Measurements from ENCODE around the gene WDR1.

The WDR1 gene

DNA sequence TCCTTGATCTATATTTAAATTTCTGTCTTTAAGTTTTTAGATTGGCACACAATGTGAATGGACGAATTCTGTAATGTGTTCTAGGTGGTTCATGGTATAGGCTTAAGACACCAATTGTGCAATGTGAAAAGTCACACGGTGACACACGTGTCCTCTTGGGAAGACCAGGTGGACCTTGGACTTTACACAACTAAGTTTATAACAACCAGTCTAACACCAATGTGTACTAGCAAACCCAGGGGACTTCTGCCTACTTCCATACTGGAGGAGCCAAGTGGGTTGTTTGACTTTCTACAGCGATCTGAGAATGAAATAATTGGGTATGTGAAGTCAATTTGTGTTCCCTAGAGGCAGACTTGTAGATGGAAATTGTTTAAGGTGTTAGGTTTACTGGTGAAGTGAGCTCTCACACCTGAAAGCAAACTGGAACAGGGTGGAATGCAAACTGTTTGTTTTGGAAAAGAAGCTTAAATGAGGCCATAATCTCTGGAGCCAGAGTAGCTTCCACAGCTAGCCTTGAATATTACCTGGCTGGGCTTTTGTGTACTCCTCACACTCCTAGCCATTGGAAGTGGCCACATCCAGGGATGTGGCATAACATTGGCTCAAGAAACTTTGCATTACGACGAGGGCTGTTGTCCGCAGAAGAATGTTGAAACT is 45.9 kb upstream of the WDR1 start:
- Histone ChIP-seq H3K9ac (ENCODE audit: low read length) (no peak overlapping the region), H3K27me3 (ENCODE audit: insufficient read depth, low read length) (no peaks in the 10 kb centered on the region), H3F3A (ENCODE audit: insufficient read depth, low read length) (no peaks in the 10 kb centered on the region), H3K9me2 (ENCODE audit: low read depth, low read length) (no peaks in the 10 kb centered on the region), H3K79me2 (ENCODE audit: insufficient read depth, low read length) (no peaks in the 10 kb centered on the region), H3K4me1 (ENCODE audit: insufficient read depth, low read length, severe bottlenecking) (no peaks in the 10 kb centered on the region), H4K20me1 (ENCODE audit: insufficient read depth, low read length) (no peaks in the 10 kb centered on the region), H3K4me3 (ENCODE audit: low read depth, low read length, poor library complexity, severe bottlenecking) (no peak overlapping the region), H2AFZ (ENCODE audit: low read length) (no peak overlapping the region), H3K9me3 (ENCODE audit: low read length) (no peaks in the 10 kb centered on the region), H3K4me2 (ENCODE audit: low read length) (no peak overlapping the region), H3K27ac (ENCODE audit: low read depth, low read length, poor library complexity, severe bottlenecking) (no peak overlapping the region), H3K36me3 (ENCODE audit: insufficient read depth, low read length) (no peaks in the 10 kb centered on the region)
- no peak for TF ChIP-seq CTCF (IDR thresholded peaks at IDR 0.05; ENCODE audit: low read length)
- no peak for TF ChIP-seq EZH2 (IDR thresholded peaks at IDR 0.05; ENCODE audit: borderline replicate concordance, low read length)

DNA sequence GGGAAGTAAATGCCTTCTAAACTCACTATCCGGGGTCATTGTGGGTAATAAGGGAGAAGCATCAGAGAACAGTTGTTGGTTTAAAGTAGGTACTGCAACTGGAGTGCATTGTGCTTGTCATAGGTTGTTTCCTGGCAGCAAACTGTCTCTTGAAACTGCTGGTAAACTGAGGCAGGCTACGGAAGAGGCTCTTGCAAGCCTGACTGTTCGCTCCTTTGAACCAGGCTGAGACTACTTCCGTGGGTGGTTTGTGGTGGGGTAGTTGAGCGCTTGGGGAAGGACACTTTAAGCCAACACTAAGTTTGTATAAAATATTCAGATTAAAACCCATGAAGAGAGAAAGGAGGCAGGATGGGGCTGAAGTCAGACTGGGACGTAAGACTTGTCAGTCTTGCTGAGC is 45.2 kb upstream of the WDR1 start:
- Histone ChIP-seq H3K9me3 (ENCODE audit: low read length) (no peaks in the 10 kb centered on the region), H3K4me2 (ENCODE audit: low read length) (no peak overlapping the region), H3K36me3 (ENCODE audit: insufficient read depth, low read length) (no peaks in the 10 kb centered on the region), H4K20me1 (ENCODE audit: insufficient read depth, low read length) (no peaks in the 10 kb centered on the region), H3K4me3 (ENCODE audit: low read depth, low read length, poor library complexity, severe bottlenecking) (no peak overlapping the region), H3K27ac (ENCODE audit: low read depth, low read length, poor library complexity, severe bottlenecking) (no peak overlapping the region), H3K79me2 (ENCODE audit: insufficient read depth, low read length) (no peaks in the 10 kb centered on the region), H2AFZ (ENCODE audit: low read length) (no peak overlapping the region), H3F3A (ENCODE audit: insufficient read depth, low read length) (no peaks in the 10 kb centered on the region), H3K27me3 (ENCODE audit: insufficient read depth, low read length) (no peaks in the 10 kb centered on the region), H3K9ac (ENCODE audit: low read length) (no peak overlapping the region), H3K4me1 (ENCODE audit: insufficient read depth, low read length, severe bottlenecking) (no peaks in the 10 kb centered on the region), H3K9me2 (ENCODE audit: low read depth, low read length) (no peaks in the 10 kb centered on the region)
- TF ChIP-seq EZH2 (IDR thresholded peaks at IDR 0.05; ENCODE audit: borderline replicate concordance, low read length) (no peak), CTCF (IDR thresholded peaks at IDR 0.05; ENCODE audit: low read length) (no peak)

GRCh38 chr4:10161146-10161545 is 44.5 kb upstream of the WDR1 start:
- H3K9ac ChIP-seq (ENCODE audit: low read length) = no peak overlapping the region
- no peaks in the 10 kb centered on the region for H3K36me3 ChIP-seq (ENCODE audit: insufficient read depth, low read length)
- H3K27ac ChIP-seq (ENCODE audit: low read depth, low read length, poor library complexity, severe bottlenecking) = no peak overlapping the region
- H4K20me1 ChIP-seq (ENCODE audit: insufficient read depth, low read length) = no peaks in the 10 kb centered on the region
- no peaks in the 10 kb centered on the region for H3K9me2 ChIP-seq (ENCODE audit: low read depth, low read length)
- no peaks in the 10 kb centered on the region for H3F3A ChIP-seq (ENCODE audit: insufficient read depth, low read length)
- no peaks in the 10 kb centered on the region for H3K9me3 ChIP-seq (ENCODE audit: low read length)
- no peaks in the 10 kb centered on the region for H3K27me3 ChIP-seq (ENCODE audit: insufficient read depth, low read length)
- TF ChIP-seq CTCF (IDR thresholded peaks at IDR 0.05; ENCODE audit: low read length) (no peak), EZH2 (IDR thresholded peaks at IDR 0.05; ENCODE audit: borderline replicate concordance, low read length) (no peak)
- no peak overlapping the region for H3K4me3 ChIP-seq (ENCODE audit: low read depth, low read length, poor library complexity, severe bottlenecking)
- H3K4me1 ChIP-seq (ENCODE audit: insufficient read depth, low read length, severe bottlenecking) = no peaks in the 10 kb centered on the region
- H3K79me2 ChIP-seq (ENCODE audit: insufficient read depth, low read length) = no peaks in the 10 kb centered on the region
- H2AFZ ChIP-seq (ENCODE audit: low read length) = no peak overlapping the region
- no peak overlapping the region for H3K4me2 ChIP-seq (ENCODE audit: low read length)

All from OCI-LY1 (cell line).